Placental pericyte (primary cell): ENCODE measurements around the gene TMEM147. TPM values are rescaled to one million over a fixed set of nuclear protein-coding genes. Genes with fewer than 3 reads are reported as not detected.

Source experiments
- total RNA-seq: library from RNA; depleted of rRNA; stranded (reverse); fragments of >200 nt; gene quantifications from 2 replicates; pipeline ENCODE4 v1.2.3, GENCODE V29; 2012

TMEM147 gene
- 64.1 and 66.6 TPM in 2 replicates for total RNA-seq

GRCh38 chr19:35545001-35545854 lies at the start of gene TMEM147:
TMEM147 (plus strand) TSS chr19:35545626; CDS start chr19:35545740, 114 bp downstream.

GRCh38 chr19:35513628-35514281 lies 31.7 kb upstream of the TMEM147 start, which contains the start of gene DMKN:
DMKN (minus strand) TSS chr19:35513649; CDS start chr19:35513475, 174 bp downstream.

GRCh38 chr19:35528218-35529038 lies 17.0 kb upstream of the TMEM147 start, which contains the start of gene SBSN:
SBSN (minus strand) TSS chr19:35528311; CDS start chr19:35528281, 30 bp downstream.

GRCh38 chr19:35533201-35533821 lies 12.1 kb upstream of the TMEM147 start, which contains the start of gene GAPDHS:
GAPDHS (plus strand) TSS chr19:35533456; CDS start chr19:35533528, 72 bp downstream.

GRCh38 chr19:35563207-35563829 lies 17.9 kb downstream of the TMEM147 start, which contains the start of gene ATP4A:
ATP4A (minus strand) TSS chr19:35563658; CDS start chr19:35563629, 29 bp downstream.

GRCh38 chr19:35585848-35586247 lies 40.4 kb downstream of the TMEM147 start, which contains the start of gene PMIS2:
PMIS2 (plus strand) TSS chr19:35586173; CDS start chr19:35586260, 87 bp downstream.

Other genes starting within 250 kb of the TMEM147 start
- 1.7 TPM in 1 of 2 replicates, not detected in the other for gene CD22, start 216.4 kb upstream of the TMEM147 start, total RNA-seq
- gene FFAR1, start 197.7 kb upstream of the TMEM147 start, total RNA-seq, result not detected in 2 replicates
- gene FFAR3, start 187.2 kb upstream of the TMEM147 start, total RNA-seq, result not detected in 2 replicates
- not detected in 2 replicates for gene GPR42, start 174.6 kb upstream of the TMEM147 start, total RNA-seq
- not detected in 2 replicates for gene FFAR2, start 97.4 kb upstream of the TMEM147 start, total RNA-seq
- gene KRTDAP, start 55.2 kb upstream of the TMEM147 start, total RNA-seq, result not detected in 2 replicates
- 0.14 and 0.22 TPM in 2 replicates for gene DMKN, start 32.0 kb upstream of the TMEM147 start, total RNA-seq
- gene SBSN, start 17.3 kb upstream of the TMEM147 start, total RNA-seq, result 0.14 TPM in 1 of 2 replicates, not detected in the other
- gene GAPDHS, start 12.2 kb upstream of the TMEM147 start, total RNA-seq, result not detected in 2 replicates
- gene ATP4A, start 18.0 kb downstream of the TMEM147 start, total RNA-seq, result not detected in 2 replicates
- gene PMIS2, start 40.5 kb downstream of the TMEM147 start, total RNA-seq, result not detected in 2 replicates
- gene HAUS5, start 67.1 kb downstream of the TMEM147 start, total RNA-seq, result 2.2 and 14.2 TPM in 2 replicates
- 74.6 and 76.2 TPM in 2 replicates for gene RBM42, start 83.4 kb downstream of the TMEM147 start, total RNA-seq
- 0.29 TPM in 1 of 2 replicates, not detected in the other for gene ETV2, start 96.1 kb downstream of the TMEM147 start, total RNA-seq
- gene COX6B1, start 102.7 kb downstream of the TMEM147 start, total RNA-seq, result 212 and 274 TPM in 2 replicates
- gene UPK1A, start 120.9 kb downstream of the TMEM147 start, total RNA-seq, result not detected in 2 replicates
- not detected in 2 replicates for gene ZBTB32, start 158.9 kb downstream of the TMEM147 start, total RNA-seq
- gene KMT2B, start 172.4 kb downstream of the TMEM147 start, total RNA-seq, result 10.0 and 14.7 TPM in 2 replicates
- 0.66 and 1.9 TPM in 2 replicates for gene IGFLR1, start 196.8 kb downstream of the TMEM147 start, total RNA-seq
- 5.3 and 15.3 TPM in 2 replicates for gene U2AF1L4, start 199.8 kb downstream of the TMEM147 start, total RNA-seq
- 10.9 and 12.0 TPM in 2 replicates for gene PSENEN, start 200.0 kb downstream of the TMEM147 start, total RNA-seq
- gene LIN37, start 202.9 kb downstream of the TMEM147 start, total RNA-seq, result 17.9 and 29.1 TPM in 2 replicates
- gene HSPB6, start 211.4 kb downstream of the TMEM147 start, total RNA-seq, result 11.6 and 22.3 TPM in 2 replicates
- gene PROSER3, start 212.6 kb downstream of the TMEM147 start, total RNA-seq, result 10.9 and 17.6 TPM in 2 replicates
- 2.2 and 5.0 TPM in 2 replicates for gene ARHGAP33, start 229.9 kb downstream of the TMEM147 start, total RNA-seq